HG03039 (cell line): Measurements from ENCODE around the gene RAD51B.
"Not testable (repeated sequence)": the region's sequence is repeated elsewhere in the genome, so short reads cannot be mapped to it uniquely, and the experiment has no call there.

ENCODE experiments used
- ATAC-seq: cut with Tn5 transposase; IDR thresholded peaks from one replicate; pipeline ENCODE4 v1.9.1; 2021; ENCODE audit warnings: mild to moderate bottlenecking, moderate library complexity; ENCODE audit not compliant: unreplicated experiment

Gene RAD51B

DNA sequence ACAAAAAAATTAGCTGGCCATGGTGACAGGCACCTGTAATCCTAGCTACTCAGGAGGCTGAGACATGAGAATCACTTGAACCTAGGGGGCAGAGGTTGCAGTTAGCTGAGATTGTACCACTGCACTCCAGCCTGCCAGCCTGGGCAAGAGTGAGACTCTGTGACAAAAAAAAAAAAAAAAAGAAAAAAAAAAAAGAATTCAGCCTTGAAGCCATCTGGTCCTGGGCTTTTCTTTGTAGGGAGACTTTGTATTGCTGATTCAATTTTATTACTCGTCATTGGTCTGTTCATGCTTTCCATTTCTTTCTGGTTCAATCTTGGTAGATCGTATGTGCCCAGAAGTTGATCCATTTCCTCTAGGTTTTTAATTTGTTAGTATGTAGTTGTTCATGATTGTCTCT lies 243.1 kb downstream of the RAD51B start:
- no peak for ATAC-seq

DNA sequence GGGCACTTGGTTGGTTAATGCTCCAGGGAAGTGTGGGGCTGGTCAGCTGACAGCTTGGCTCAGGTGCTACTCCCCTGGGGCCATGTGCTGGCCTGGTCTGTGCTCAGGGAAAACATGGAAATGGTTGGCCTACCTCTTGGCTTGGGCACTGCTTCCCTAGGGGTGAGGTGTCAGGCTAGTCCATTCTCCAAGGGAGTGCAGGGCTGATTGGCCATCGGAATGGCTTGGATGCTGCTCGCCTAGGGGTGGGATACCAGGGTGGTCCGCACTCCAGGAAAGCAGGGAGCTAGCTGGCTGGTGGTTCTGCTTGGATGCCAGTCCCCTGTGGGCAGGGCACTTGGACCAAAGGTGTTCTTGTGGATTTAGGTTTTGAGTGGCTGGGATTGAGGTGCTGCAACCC lies 245.7 kb downstream of the RAD51B start:
- no peak for ATAC-seq

DNA sequence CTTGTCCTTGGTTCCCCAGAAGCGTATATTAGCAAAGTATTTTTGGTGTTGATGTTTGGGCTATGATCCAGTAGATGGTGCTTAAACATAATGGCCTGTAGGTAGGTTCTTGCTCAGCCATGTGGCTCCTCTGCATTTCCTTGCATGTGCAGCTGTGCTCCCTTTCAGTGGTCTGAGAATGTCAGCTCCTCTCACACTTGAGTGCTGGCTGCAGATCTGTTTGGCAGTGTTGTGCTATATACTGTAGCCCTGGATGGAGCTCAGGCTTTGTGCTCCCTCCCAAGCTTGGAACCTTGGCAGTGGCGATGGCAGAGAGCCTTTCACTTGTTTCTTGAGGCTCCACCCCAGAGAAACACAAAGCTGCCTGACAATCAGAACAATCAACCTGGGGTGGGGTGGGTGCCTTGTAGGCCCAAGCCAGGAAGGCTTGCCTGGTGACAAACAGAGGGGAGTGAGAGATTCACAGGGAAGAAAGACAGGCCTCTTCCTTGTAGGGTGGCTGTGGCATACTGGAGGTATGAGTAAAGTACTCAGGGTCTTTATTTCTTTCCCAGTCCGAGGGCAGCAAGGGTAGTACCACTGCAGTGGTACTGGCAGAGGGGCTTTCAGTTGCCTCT lies 255.3 kb downstream of the RAD51B start:
- no peak for ATAC-seq

DNA sequence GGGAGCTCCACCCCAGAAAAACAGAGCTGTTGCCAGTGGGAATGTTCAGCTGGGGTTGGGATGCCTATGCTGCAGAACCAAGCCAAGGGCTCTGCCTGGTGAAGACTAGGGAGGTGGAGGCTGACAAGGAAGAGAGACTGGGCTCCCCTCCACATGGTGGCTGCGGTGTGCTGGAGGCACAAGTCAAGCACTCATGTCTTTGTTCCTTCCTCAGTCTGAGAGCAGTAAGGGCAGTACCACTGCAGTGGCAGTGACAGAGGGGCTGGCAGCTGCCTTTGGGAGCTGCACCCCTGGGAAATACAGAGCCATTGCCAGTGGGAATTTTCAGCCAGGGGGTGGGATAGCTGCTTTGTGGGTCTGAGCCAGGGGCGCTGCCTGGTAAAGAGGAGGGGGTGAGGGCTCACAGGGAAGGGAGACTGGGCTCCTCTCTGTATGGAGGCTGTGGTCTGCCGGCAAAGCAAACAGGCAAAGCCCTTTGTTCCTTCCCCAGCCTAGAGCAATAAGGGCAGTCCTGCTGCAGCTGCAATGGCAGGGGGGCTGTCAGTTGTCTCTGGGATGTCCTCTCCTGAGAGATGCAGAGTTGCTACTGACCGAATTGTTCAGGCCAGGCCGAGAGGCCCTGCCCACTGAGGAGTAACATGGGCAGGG lies 255.9 kb downstream of the RAD51B start:
- no peak for ATAC-seq

DNA sequence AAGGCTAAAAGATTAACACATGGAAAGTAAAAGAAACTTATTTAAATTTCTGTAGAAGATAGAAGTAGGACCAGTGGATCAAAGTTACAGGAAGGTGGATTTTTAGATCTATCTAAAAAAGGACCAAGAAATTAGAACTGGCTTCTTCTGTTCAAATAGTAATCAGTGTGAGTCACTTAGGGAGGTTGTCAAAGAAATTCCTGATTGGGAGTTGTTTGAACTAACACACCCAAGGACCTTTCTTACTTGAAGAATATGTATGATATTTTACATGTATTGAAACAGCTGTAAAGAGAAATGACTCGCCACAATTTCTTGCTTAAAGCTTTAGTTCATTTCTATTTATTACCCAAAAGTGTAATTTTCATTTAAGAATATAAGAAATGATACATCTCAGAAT lies 256.9 kb downstream of the RAD51B start:
- ATAC-seq = no peak

- no peak for ATAC-seq
These were observed 260.5 kb downstream of the RAD51B start for GRCh38 chr14:68079941-68080697.

GRCh38 chr14:68081489-68081888 lies 261.9 kb downstream of the RAD51B start:
- no peak for ATAC-seq

- ATAC-seq = no peak
These were observed 263.2 kb downstream of the RAD51B start for GRCh38 chr14:68082698-68083291.

DNA sequence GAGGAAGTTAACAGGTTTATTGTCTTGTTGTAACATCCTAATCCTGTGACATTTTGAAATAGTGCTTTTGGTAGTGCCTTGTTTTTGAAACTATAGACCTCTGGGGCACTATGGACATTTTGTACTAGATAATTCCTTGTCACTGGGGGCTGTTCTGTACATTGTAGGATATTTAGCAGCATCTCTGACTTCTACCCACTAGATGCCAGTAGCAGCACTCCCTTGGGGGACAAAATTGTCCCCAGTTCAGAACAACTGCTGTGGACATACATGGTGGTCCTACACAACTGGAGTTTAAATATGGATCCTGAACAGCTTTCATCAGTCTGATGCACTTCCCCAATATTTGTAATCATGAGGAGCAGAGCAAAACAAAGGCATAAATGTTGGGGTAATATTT lies 264.7 kb downstream of the RAD51B start:
- ATAC-seq = no peak

DNA sequence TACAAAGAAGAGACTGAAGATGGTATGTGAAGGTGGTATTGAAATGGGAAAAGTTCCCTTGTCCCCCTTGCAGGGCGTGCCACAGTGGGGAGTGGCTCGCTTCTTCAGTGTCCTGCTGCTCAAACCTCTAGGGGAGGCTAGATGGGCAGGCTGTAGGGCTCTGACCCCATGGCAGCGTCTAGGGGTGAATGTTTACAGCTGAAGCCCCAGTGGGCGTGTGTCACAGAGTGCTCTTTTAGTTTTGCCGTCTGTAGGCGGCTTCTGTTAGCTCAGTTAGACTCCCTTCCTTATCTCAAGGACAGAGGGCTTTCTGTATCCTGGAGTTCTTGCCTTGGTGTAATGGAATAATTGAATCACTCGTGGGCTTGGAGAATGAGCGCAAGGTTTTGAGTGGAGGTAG lies 266.2 kb downstream of the RAD51B start:
- no peak for ATAC-seq

DNA sequence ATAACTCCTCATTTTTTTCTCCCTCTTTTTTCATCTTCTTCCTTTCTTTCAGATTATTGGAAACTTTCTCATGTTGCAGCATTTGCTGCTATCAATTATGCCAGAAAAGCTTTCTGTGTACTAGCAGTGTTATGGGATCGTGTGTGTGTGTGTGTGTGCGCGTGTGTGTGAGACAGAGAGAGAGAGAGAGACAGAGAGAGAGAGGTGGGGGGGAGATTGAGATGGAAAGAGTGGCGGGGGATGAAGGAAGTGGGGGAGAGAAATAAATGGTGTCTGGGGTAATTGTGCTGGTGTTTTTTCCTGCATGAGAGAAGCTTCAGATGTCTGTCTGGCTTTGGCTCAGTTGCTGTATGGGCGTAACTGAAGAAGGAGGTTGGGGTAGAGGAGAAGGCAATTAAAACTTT lies 268.9 kb downstream of the RAD51B start:
- no peak for ATAC-seq

- ATAC-seq = no peak
These were observed 269.7 kb downstream of the RAD51B start for GRCh38 chr14:68089146-68089731.

DNA sequence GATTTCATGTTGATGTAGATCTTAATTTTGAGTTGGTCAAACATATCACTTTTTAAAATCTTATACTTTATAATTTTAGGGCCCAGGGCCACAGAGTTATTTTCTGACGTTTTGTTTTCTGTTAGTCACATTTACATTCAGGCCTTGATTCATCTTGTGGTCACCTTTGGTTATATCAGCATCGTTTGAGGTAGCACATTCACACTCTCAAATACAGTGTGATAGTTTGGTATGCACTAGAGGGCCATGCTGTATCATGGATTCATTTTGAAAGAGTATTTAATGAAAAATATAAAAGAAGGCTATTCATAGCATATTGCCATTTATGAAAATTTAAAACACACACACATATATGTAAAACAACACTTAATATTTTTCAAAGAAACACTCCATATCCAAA lies 274.6 kb downstream of the RAD51B start:
- no peak for ATAC-seq

- no peak for ATAC-seq
These were observed 275.2 kb downstream of the RAD51B start for GRCh38 chr14:68094752-68095151.

DNA sequence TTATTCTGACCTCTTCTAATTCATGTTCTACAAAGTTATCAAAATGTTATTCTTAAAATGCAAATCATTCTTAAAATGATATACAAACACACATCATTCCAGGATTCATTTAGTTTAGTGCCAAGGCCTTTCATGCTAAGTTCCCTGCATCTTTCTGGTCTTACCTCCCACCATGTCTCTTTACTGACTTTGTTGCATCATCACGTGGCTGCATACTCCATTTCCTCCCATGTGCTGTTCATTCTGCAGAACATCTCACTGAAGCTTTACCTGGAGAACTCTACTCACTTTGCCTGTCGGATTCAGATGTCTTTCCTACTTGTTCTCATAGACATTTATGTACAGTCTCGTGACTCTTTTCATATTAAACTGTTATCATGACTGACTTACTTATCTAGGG lies 278.1 kb downstream of the RAD51B start:
- no peak for ATAC-seq

GRCh38 chr14:68098834-68099233 lies 279.3 kb downstream of the RAD51B start:
- ATAC-seq = no peak

GRCh38 chr14:68099495-68100045 lies 280.0 kb downstream of the RAD51B start:
- no peak for ATAC-seq

- not testable (repeated sequence) for ATAC-seq
These were observed 282.2 kb downstream of the RAD51B start for GRCh38 chr14:68101715-68102301.

- no peak for ATAC-seq
These were observed 284.3 kb downstream of the RAD51B start for GRCh38 chr14:68103853-68104252.

DNA sequence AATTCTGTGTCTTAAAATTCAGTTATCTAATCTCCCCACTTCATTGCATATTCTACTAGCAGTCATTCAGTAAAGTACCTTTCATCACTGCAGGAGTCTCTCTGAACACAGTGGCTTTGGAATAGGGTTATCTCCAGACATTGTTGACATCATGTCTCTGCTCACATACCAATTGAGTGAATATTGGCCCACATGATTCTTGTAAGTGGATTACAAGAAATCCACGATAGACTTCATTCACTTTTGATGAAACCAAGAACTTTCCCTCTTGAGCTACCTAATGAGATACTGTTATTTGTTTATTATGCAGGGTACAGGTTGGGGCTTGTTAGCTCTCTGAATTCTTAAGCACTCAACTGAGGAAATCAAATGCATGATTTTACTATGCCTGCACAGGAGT lies 284.9 kb downstream of the RAD51B start:
- ATAC-seq = no peak

DNA sequence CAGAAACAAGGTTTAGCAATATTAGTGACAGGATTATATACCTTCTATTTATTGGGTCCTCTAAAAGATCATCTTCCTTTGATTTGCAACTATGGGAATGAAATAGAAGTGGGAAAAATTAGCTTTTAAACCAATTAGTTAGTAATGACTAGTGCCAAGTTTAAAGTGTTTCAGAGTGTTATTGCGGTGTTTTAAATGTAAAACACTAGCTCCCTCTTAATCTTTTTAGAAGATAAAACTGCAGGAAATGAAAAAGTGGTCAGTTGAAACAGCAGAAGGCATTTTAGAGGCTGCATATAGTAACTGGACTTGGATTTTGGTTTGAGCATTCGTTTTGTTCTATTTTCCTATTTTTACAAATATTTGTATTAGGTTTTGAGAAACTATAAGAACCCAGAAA lies 286.2 kb downstream of the RAD51B start:
- no peak for ATAC-seq
